Choroid plexus epithelial cell (primary cell): ENCODE measurements around the gene CARNS1.

ENCODE experiments used
- DNase-seq: peaks from one replicate; pipeline ENCODE4 v3.0.0-alpha.2; 2010; ENCODE audit warnings: low read depth
- H3K4me3 ChIP-seq: 2 replicates; pipeline ENCODE4 v1.5.1; 2011; ENCODE audit warnings: low read depth, mild to moderate bottlenecking, control low read depth, low read length, moderate library complexity
- TF ChIP-seq, protein P1 (sequence below): conservative IDR thresholded peaks from 2 replicates; pipeline ENCODE4 v1.5.1; 2011; ENCODE audit warnings: low read depth, mild to moderate bottlenecking, control low read depth, inconsistent platforms, low read length, moderate library complexity

CARNS1 gene

DNA sequence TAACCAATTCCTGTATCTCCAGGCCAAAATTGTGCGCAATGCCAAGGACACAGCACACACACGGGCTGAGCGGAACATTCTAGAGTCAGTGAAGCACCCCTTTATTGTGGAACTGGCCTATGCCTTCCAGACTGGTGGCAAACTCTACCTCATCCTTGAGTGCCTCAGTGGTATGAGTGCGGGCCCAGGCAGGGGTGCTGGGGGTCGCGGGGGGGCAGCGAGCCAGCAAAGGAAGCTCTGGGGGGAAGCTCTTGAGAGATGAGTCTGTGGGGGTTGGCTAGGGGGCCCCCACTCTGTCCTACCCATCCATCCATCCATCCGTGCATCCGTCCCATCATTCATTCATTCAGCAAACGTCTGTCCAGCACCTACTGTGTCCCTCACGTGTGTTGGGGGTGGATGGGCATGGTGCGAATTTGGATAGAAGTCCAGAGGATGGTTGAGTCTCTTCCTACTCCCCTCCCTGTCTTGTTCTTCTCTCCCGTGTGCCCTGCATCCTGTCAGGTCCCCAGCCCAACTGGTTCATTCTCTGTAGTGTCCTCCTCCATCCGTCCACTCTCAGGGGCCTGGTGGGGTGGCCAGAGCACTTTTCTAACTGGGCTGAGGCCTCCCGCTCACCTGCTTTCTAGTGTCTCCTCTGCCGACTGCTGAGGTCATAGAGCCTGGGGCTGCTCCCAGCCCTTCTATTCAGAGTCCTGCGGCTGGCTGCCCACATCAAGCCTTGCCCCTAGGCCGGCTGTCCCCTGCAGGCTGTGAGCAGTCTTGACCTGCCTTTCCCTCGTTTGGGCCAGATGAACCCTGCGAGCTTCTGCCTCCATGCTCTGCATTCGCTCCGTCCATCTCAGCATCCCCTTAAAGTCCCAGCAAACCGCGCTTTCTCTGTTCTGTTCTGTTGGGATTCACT, 16.1 kb downstream of the CARNS1 start:
- TF ChIP-seq, protein P1, sequence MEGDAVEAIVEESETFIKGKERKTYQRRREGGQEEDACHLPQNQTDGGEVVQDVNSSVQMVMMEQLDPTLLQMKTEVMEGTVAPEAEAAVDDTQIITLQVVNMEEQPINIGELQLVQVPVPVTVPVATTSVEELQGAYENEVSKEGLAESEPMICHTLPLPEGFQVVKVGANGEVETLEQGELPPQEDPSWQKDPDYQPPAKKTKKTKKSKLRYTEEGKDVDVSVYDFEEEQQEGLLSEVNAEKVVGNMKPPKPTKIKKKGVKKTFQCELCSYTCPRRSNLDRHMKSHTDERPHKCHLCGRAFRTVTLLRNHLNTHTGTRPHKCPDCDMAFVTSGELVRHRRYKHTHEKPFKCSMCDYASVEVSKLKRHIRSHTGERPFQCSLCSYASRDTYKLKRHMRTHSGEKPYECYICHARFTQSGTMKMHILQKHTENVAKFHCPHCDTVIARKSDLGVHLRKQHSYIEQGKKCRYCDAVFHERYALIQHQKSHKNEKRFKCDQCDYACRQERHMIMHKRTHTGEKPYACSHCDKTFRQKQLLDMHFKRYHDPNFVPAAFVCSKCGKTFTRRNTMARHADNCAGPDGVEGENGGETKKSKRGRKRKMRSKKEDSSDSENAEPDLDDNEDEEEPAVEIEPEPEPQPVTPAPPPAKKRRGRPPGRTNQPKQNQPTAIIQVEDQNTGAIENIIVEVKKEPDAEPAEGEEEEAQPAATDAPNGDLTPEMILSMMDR, result no peak
- no peak for DNase-seq
- no peak overlapping the region for H3K4me3 ChIP-seq

DNA sequence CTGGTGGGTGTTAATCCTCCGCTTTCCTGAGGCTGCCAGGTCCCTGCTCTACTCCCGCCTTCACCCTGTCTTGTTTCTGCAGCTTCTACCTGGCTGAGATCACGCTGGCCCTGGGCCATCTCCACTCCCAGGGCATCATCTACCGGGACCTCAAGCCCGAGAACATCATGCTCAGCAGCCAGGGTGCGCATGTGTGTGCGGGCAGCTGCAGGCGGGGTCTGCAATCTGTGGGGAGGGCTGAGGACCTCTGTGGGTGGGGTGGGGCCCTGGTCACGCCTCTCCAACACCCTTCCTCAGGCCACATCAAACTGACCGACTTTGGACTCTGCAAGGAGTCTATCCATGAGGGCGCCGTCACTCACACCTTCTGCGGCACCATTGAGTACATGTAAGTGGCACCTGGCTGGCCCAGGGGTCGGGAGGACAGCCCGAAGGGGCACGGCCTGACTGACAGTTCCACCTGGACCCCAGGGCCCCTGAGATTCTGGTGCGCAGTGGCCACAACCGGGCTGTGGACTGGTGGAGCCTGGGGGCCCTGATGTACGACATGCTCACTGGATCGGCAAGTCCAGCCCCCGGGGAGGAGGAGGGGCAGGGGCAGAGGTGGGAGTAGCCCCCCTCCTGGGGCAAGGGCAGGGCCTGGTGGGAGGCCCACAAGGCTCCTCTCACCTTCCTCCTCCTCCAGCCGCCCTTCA, 17.3 kb downstream of the CARNS1 start:
- H3K4me3 ChIP-seq, result no peak overlapping the region
- TF ChIP-seq, protein P1, result no peak
- no peak for DNase-seq

DNA sequence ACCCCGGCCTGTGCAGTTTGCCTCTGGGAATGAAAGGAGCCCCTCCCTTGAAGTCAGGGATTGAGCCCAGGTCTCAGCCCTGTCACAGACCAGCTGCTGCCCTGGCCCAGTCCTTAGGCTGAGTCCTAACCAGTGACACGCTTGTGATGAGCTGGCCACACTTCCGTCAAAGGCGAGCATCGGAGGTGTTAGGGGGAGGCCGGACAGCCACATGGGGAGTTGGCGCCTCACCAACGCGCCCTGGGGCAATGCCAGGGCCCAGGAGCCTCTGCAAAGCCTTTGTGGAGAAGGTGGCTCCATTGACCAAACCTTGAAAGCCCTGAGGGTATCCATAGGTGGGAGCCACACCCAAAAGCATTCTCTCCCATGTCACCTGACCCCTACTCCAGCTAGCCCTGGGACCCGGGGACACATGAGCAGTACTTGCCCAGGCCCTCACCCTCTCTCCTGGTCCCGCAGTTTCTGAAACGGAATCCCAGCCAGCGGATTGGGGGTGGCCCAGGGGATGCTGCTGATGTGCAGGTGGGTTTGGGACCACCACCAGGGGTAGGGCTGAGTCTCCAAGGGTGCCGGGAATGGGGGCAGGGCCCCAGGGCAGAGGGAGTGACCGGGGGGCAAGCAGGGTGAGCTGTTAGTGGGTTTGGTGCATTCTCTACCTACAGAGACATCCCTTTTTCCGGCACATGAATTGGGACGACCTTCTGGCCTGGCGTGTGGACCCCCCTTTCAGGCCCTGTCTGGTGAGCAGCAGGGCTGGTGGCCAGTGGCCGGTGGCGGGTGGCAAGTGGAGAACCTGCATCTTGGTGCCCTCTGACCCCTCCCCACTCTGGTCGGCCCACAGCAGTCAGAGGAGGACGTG, 18.3 kb downstream of the CARNS1 start:
- TF ChIP-seq, protein P1, result no peak
- H3K4me3 ChIP-seq, result no peak overlapping the region
- no peak for DNase-seq

DNA sequence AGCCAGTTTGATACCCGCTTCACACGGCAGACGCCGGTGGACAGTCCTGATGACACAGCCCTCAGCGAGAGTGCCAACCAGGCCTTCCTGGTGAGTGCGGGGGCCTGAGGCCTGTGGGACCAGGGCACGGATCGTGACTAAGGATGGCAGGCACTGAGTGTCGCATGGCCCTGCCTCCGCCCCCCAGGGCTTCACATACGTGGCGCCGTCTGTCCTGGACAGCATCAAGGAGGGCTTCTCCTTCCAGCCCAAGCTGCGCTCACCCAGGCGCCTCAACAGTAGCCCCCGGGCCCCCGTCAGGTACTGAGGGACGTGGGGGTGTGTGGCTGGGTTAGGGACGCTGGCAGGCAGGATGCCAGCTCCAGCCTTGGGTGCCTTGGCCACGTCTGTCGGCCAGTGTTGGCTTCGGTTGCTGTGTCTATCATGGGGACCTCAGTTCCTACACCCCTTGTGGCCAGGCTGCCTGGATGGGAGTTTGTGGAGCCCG, 19.0 kb downstream of the CARNS1 start:
- no peak for DNase-seq
- TF ChIP-seq, protein P1, result no peak
- H3K4me3 ChIP-seq, result no peak overlapping the region

DNA sequence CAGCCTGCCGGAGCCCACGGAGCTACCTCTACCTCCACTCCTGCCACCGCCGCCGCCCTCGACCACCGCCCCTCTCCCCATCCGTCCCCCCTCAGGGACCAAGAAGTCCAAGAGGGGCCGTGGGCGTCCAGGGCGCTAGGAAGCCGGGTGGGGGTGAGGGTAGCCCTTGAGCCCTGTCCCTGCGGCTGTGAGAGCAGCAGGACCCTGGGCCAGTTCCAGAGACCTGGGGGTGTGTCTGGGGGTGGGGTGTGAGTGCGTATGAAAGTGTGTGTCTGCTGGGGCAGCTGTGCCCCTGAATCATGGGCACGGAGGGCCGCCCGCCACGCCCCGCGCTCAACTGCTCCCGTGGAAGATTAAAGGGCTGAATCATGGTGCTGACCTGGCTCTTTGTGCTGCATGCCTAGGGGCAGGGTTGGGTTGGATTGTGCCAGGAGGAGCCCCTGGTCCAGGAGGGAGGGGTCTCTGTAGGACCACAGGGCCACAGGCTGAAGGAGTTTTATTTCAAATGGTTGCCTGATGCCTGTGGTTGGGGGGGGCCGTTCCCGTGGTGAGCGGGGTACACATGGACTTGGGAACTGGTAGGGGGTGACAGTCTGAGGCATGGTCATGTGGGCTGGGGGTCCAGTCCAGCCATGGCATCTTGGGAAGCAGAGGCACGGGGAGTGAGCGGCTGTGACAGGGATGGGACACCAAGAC, 19.7 kb downstream of the CARNS1 start:
- TF ChIP-seq, protein P1, result no peak
- H3K4me3 ChIP-seq, result no peak overlapping the region
- no peak for DNase-seq
